RPMI8226 (cell line): Measurements from ENCODE around the gene ATP2B2.

Source experiments
- DNase-seq: peaks from one replicate; pipeline ENCODE4 v3.0.0-alpha.2; 2015

ATP2B2 gene

GRCh38 chr3:10492364-10493201 is 12.8 kb downstream of the ATP2B2 start:
- no peak for DNase-seq

- no peak for DNase-seq
Observed at GRCh38 chr3:10489746-10490483, 15.5 kb downstream of the ATP2B2 start.

DNA sequence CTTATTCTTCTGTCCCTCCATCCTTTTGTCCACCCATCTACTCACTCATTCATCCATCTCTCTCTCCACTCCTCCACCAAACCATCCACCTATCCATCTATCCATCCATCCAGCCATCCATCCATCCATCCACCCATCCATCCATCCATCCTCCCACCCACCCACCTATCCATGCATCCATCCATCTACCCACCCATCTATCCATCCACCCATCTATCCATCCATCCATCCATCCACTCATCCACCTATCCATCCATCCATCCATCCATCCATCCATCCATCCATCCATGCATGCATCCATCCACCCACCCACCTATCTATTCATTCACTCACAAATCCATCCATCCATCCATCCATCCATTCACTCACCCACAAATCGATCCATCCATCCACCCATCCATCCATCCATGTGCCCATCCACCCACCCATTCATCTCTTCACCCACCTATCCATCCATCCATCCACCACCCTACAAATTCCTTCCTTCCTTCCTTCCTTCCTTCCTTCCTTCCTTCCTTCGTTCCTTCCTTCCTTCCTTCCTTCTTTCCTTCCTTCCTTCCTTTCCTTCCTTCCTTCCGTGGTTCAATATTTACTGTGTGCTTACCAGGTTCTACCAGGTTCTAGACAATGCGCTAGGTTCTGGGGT is 17.3 kb downstream of the ATP2B2 start:
- no peak for DNase-seq

GRCh38 chr3:10485806-10486205 is 19.6 kb downstream of the ATP2B2 start:
- no peak for DNase-seq

GRCh38 chr3:10485380-10485779 is 20.0 kb downstream of the ATP2B2 start:
- DNase-seq: no peak

- no peak for DNase-seq
Observed at GRCh38 chr3:10484709-10485108, 20.7 kb downstream of the ATP2B2 start.

DNA sequence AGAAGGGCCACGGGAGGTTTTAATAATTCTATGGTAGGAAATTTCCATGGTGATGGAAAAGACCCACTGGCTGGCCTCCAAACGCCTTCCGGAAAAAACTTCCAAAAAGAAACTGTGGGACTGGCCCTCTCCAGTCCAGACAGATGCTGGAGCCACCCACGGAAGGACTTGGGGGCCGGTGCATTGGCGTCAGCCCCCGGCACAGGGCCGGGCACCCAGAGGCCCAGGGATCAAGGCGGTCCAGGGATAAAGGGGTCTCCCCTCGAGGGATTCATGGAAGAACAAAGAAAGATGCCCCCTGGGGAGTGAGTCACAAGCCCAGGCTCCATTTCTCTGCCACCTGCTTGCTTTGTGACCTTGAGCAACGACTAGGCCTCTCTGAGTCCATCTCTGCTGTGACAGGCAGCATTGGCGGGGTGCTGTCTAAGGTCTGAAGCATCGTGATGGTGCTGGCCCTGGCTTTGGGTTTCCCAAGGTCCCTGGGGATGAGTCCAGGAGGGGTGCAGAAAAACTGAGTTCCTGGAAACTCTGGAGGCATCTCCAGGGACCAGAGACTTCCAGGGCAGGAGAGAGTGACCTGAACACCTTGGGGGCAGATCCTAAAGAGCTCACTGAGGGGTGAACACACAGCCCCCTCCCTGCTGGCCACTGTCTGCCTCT is 21.6 kb downstream of the ATP2B2 start:
- DNase-seq: no peak

DNA sequence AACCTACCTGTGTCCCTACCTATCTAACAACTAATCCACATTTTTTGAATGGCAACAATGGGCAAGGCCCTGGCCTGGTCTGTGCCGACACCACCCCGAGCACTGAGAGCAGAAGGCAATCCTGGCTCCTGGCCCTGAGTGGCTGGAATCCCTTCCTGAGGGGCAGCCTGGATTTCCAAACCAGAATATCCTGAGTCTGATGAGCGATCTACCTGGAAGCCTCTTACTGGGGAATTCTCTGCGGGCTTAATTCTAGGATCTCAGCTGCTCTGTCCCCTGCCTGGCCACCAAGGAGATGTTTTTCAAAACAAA is 22.1 kb downstream of the ATP2B2 start:
- no peak for DNase-seq

DNA sequence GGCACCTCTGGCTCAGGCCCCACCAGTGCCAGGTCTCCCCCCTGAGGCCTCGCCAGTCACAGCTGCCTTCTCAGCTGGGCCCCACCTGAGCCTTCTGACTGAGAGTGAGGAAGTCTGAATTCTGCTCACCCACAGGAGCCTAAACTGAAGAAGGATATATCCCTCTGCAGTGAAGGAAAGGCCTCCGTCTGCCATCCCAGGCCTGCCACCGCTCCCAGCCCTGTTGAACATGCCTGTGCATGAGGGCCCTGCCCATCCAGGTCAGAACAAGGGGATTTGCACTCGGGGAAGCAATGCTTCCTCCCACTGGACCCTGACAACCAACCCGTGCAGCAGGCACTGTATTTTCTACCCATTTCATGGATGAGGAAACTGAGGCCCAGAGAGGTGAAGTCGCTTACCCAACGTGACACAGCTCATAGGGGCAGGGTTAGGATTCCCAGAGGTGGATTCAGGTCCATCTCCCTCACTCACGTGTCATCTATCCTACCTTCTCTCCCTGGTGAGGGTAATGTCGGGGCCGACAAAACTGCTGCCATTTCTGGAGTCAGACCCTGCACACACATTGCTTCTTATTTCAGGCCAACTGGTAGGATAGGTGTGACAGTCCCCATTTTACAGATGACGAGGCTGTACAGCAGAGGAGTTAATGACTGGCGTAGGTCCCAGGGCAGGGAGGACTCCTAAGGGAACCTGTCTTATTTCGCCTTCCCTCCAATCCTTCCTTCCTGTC is 22.6 kb downstream of the ATP2B2 start:
- no peak for DNase-seq

- no peak for DNase-seq
Observed at GRCh38 chr3:10480871-10481378, 24.5 kb downstream of the ATP2B2 start.

GRCh38 chr3:10479311-10479710 is 26.1 kb downstream of the ATP2B2 start:
- no peak for DNase-seq

- DNase-seq: no peak
Observed at GRCh38 chr3:10475983-10476382, 29.4 kb downstream of the ATP2B2 start.

GRCh38 chr3:10474847-10475246 is 30.5 kb downstream of the ATP2B2 start:
- peak; percentile 29 for DNase-seq

DNA sequence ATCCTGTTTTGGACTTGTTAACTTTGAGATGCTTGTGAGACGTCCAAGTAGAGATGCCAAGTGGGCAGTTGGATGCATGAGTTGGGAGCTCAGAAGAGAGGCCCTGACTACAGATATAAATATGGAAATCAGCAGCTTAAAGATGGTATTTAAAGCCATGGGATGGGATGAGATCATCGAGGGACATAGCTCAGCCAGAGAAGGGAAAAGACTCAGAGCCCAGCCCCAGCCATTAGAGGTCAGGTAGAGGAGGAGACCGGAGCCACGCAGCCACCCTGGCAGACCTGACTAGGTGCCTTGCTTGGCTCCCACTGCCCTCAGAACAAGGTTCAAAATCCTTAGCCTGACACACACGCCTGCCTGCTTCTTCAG is 31.1 kb downstream of the ATP2B2 start:
- DNase-seq: no peak

DNA sequence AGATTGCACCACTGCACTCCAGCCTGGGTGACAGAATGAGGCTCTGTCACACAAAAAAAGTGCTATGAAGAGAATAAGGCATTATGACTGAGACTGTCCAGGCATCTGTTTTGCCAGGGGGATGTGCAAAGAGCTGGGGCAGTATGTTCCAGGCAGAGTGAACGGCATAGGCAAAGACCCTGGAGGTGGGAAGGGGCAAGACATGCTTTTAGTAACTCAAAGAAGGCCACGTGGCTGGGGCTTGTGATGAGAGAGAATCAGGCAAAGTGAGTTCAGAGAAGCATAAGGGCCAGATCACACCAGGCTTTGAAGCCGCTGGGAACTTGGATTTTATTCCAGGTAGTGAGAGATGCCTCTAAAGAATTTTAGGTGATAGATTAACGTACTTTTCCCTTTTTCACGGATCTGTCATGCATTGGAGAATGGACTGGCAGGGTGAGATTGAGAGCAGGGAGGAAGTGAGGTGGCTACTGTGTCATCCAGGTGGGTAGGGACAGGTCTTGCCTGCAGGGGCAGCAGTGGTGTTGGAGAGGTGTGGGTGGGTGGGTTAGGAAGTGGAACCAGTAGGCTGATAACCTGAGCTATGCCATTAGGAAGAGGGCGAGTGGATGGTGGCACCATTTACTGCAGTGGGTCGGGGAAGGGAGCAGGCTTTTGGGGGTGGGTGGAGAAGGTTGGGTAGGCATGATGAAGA is 31.7 kb downstream of the ATP2B2 start:
- DNase-seq: no peak

DNA sequence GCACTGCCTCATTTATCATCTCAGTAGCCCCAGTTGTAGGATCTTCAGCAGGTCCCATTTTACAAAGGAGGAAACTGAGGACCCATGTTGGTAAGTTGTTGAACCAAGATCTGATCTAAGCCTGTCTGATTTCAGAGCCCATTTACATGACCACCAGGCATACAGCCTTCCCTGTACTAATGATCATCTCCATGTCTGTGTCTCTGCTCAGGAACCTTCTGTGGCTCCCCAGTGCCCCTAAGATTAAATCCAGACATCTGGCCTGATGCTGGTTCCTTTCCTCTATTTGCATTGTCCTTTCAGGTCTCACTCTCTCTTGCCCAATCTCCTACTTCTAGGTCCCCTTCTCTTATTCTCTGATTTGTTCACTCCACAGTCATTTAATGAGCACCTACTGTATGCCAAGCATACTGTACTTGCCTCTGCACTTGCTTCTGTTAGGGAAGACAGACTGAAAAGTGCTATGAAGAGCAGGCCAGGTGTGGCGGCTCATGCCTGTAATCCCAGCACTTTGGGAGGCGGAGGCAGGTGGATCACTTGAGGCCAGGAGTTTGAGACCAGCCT is 32.4 kb downstream of the ATP2B2 start:
- DNase-seq: no peak

- no peak for DNase-seq
Observed at GRCh38 chr3:10471054-10471688, 34.2 kb downstream of the ATP2B2 start.

- no peak for DNase-seq
Observed at GRCh38 chr3:10470120-10471053, 35.0 kb downstream of the ATP2B2 start.

DNA sequence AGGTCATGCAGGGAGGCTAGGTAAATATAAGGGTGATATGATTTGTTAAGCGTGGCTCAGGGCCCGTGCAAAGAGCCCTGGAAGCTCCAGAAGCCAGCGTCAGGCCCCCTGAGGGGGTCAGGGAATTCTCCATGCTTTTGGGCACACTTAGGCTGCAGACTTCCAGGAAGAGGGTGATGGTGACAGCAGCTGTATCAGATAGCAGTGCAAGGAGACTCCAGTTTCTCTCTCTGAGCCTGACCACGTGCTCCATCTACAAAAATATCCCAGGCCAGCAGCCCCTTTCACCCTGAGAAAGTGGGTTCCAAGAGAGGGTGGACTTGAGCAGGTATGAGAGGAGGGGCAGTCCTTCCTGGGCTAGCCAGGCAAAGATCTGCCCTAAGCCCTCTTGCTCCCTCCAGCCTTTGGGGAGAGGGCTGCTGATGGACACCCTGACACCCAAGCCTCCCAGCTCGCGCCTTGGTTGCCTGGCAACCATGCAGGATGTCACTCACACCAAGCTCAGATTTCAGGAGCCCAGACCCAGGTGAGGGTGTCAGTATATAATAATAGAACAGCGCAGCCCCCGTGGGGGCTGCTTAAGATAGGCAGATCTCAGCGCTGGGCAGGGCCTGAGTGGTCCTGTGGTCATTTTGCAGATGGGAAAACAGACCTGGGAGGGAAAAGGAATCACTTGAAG is 35.8 kb downstream of the ATP2B2 start:
- no peak for DNase-seq
